ENCODE data around the gene PRPF6.
A peak's percentile ranks its signal among the peaks of the same experiment; 100 is the strongest.

PRPF6 gene

DNA sequence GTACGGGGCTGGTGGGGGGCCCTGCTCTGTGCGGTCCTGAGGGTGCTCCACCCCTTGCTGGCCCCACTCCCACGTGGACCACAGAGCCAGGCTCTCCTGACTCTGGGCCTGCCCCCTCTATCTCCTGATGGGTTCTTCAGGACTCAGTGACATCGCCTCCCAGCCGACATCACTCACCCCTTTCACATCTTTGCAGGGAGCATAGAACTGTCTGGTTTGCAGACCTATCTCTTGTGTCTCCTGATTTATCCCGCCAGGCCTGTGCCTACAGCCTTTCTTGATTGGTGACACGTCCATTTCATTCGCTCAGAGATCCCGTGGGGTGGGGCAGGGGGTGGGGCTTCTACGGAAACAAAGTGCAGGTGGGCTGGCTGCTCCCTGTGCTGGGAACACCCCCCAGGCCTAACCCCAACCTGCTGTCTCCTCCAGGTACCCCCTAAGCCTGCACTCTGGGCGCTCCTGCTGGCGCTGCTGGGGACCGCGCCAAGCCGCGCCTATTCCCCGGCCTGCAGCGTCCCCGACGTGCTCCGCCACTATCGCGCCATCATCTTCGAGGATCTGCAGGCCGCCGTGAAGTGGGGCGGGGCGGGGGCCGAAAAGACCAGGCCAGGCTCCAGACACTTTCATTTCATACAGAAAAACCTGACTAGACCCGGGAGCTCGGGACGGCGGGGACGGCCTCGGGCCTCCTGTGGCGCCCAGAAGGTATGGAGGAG, 56.7 kb downstream of the PRPF6 start:
- DNase-seq = no peak

DNA sequence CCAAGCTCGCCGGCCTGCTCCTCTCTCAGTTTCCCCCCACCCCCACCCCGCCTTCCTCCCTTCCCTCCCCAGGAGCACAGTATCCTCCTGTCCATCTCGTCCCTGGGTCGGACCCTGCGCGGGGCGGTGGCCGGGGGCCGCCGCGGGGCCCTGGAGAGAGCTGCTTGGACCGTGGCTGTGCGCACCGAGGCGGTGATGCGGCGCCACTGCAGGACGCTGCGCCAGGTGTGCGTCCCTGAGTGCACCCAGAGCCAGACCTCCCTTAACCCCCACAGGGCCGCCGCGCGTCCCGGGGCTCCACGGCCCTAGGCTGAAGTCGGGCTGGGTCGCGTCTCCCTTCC, 57.3 kb downstream of the PRPF6 start:
- DNase-seq = no peak

DNA sequence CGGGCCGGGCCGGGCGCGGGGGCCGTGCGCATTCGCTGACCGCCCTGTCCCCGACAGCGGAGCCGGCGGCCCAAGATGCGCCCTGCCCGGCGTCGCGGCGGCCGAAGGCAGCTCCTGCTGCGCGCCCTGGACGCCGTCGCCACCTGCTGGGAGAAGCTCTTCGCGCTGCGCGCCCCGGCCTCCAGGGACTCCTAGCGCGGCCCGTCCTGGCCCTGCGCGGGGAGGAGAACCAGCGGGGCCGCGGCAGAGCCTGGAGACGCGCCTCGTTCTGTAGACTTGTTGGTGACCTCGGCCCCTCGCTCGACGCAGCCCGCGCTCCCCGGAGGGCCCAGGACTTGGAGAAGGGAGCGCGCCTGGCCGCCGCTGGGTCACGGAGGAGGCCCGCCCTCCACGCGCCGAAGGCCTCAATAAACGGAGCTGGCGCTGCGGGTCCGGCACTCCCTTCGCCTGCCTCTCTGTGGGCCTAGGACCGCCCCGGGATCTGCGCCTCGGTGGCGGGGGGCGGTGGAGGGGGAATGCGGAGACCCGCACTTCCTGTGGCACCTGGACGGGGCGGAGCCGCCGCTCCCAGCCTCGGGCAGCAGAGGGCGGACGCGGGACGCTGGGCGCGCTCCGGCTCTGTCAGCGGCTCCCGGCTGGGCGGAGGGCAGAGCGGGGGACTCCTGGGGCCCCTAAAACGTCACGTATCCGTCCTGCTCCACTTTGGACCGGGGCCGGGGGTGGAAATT, 57.8 kb downstream of the PRPF6 start:
- DNase-seq = peak; percentile 71 to 76

DNA sequence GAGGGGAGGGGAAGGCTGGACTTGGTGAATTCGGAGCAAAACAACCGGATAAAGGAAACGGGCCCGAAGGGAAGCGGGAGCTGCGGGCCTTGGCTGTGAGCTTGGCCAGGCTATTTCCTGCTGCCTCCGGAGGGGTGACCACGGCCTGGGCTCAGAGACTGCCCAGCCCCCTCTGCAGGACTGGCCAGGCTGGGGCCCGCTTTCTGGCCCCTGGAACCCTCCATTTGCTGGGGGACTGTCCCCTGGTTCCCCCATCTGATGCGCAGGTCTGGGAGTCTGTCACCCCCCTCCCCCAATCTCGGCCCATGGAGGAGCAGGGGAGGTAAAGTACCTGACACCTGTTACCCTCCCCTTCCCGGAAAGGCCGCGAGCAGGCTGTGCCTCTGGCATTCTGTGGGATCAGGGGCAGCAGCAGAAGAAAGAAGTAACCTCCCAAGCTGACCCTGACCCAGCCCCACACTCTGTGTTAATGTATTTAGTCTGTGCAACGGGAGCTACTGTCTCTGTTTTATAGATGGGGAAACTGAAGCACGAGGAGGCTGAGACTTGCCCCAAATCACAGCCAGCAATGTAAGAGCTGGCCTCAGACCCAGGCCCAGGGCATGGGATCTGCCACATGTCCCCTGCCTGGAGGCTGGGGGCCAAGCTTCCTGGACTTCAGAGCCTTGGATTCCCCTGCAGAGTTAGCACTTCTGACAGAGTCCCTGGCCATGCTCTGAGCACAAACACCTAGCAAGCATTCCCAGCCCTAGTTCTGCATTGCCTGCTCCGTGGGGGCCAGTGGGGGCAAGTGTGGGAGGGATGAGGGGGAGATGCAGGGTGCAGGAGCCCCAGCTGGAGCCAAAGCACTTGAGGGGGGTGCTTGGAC, 58.6 kb downstream of the PRPF6 start:
- no peak for DNase-seq

DNA sequence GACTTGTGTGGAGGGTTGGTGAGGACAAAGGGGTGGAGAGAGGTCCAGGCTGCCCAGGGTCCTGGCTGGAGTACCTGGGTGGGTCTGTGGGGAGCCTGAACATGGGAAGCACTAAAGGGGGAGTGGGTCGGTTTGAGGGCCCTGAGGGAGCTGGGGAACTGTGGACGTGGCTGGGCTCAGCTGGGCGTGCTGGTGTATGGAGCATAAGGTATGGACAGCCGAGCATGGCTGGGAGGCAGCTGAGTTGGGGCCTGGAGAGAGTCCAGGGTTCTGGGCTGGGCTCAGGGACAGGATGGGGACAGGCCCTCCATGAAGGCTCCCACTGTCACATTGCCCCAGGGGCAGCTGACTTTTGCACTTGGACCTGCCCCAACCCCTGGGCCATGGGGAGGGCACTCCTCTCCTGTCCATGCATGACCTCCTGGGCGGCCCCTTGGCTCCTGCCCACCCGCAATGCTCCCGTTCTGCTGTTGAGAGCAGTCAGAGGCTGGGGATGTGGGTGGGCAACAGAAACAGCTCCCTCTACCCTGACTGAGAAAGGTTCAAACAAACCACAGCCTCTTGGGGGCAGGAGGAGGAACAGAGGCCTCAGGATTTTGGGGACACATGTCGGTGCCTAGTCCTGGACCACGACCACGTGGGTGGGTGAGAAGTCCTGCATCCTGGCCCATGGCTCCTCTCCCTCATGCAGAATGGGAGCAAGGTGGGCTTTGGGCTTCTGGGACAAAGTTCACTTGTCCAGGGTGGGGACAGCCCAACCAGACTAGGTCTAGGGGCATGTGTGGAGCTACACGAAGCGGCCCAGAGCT, 59.5 kb downstream of the PRPF6 start:
- DNase-seq = no peak

DNA sequence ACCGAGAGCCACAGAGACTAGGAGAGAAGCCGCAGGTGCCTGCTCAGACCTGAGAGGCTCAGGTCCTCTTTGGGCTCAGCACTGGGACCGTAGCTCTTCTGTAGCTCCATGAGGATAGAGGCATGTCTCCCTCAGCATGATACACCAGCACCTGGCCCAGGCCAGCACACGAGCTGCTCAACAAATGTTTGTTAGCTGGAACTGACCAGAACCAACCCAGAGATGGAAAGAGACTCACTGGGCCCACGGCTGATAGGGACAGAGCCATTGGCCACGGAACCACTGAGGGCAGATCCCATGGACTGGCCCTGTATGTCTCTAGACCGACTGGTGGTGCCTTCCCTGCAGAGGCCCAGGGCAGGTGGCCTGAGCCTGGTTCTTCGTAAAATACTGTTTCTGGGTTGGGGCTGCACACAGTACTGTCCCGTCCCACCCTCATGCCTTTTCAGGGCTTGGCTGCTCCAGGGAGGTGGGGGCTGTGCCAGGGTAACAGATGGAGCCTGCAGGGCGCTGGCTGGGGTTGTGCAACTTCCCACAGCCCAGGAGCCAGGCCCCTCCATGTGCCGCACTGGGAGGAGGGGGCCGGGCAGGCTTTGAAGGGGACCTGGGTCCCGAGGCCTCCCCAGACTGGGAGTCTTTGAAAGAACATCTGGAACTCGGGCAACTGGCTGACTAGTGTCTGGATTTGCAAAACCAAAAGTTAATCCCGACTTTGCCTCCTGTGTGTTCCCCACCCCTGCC, 60.3 kb downstream of the PRPF6 start:
- DNase-seq = no peak

DNA sequence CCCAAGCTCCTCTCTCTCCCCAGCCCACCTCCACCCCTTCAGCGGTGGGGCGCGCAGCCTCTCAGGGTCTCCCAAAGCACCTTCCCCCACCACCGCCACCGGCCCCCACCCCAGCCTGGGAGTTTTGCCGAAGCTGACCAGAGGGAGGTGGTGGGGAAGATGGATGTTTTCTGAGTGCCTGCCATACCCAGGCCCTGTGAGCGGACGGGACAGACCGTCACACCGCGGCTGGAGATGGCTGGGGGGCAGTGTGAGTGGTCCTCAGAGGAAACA, 60.8 kb downstream of the PRPF6 start:
- DNase-seq = no peak

DNA sequence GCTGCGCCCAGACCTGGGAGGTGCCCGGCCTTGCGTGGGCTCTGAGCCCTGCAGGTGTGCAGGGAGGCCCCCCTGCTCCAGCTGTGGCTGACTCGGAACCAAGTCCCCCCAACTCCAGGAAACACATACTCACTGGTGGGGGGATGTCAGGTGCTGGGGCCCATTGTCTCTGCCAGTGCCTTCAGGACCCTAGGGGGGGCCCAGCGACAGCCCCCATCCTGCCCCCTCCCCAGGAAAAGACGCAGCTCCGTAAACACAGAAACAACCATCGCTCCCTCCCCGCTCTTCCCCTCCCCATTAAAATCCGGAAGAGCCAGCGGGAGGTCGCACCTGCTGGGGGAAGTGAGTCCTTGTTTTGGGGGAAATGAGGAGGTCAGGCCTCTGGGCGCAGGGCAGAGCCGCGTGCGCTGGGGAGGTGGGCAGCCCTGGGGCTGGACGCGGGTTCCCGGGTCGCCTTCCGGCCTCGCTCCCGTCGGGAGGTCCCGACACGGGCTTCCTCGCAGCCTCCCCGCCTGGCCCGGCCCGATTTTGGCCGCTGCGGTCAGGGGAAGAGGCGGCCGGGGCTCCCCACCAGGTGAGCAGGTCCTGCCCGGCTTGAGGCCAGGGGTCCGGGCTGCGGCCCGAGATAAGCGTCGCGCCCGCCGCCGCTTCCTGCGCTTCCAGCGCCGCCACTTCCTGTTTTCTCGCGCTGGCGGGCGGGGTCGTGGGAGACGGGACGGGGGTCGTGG, 61.3 kb downstream of the PRPF6 start:
- DNase-seq = no peak

DNA sequence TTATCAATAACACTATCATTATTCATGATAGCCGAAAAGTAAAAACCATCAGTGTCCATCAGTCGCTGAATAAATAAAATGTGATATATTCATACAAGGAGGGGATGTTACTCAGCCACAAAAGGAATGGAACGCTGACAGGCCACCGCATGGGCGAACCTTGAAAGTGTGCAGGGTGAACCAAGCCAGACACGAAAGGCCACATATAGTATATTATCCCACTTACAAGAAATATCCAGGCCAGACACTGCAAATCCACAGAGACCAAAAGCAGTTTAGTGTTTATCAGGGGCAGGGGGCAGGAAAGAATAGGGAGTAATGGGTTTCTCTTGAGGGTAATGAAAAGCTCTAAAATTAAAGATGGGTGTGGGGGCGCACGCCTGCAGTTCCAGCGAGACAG, 62.8 kb downstream of the PRPF6 start:
- no peak for DNase-seq

DNA sequence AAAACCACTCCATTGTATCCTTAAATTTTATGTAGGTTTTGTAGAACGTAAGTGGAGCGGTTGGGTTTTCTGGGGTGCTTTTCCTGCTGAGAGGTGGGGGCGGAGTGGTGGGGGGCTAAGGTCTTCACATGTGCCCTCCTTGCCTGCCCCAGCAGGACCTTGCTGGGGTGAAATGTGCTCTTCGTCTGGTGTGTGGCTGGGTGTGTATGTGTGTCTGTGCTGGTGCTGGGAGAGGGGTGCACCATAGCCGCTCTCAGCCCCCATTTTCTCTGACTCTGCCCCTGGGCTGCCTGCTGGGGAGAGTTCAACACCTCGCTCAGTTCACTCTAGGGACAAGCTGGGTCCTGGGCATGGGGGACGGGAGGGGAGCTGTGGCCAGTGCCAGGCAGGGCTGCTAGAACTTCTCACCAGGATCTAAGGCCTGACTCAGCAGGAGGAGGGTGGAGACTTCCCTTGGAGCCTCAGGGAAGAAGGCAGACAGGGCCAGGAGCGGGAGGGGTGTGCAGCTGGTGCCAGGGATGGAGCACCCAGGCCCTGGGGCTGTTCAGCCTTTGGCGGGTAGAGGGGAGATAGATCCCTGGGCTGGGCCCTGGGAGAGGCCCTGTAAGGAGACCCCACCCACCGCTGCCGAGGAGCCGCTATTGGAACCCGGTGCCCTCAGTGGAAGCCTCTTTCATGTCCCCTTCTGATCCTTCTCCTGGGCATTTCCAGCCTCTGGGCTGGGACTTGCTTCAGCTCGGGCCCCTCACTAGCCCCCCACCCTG, 63.7 kb downstream of the PRPF6 start:
- no peak for DNase-seq

DNA sequence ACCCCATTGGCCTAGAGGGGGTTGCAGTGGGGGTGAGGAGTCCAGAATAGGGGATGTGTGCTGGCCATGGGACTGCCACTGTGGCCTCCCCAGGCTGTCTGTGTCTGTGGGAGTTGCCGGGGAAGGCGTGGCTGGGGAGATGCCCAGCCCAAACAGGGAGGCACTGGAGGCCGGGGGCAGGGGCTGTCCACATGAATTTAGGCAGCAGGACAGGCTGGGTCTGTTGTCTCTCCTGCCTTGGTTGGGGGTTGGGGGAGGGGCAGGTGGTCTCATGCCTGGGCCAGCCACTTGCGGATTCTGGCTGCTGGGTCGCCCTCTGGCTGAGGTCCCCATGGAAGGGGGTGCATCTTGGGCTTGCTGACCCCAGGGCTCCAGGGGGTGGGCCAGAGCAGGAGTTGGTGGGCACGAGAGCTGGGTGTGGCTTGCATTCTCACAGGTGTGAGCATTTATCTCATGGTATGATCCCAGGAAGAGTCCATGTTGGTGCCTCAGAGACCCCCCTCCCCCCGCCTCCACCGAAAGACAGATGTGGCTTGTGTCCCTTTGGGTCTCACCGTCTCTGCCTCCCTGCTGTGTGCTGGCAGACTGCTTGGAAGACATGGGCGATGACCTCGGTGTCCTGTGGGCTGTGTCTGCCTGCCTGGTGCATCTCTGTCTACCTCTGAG, 64.5 kb downstream of the PRPF6 start:
- no peak for DNase-seq

DNA sequence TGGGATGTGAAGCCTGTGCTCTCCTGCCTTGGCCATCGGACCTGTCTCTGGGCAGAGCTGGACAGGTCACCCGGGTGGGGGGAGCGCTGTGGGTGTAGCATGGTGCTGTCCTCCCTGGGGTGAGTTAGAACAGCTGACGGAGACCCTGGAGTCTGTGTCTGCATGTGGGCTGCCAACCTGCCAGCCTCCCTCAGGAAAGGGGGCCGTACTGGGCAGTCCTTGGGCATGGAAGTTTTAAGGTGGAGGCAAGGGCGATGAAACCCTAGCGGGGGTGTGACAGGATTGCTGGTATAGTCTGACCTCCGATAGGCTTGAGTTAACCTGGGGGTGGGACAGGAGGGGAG, 66.1 kb downstream of the PRPF6 start:
- no peak for DNase-seq

DNA sequence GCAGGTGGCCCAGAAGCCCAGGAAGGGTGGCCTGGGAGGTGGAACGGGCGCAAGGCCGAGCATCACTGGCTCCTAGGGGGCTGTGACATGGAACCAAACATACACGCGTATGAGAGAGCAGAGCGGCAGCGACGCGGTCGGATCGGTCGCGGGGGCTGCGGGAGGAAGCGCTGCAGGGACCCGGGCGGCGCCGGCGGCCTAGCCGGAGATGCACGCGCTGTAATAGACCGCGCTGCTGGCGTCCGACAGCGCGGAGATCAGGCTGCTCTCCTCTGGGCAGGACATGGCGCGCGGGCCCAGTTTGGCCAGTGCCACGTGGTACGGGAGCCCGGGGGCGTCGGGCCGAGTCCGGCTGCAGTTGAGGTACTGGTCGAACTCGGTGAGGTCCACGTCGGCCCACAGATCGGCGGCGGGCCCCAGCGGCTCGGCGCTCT, 67.1 kb downstream of the PRPF6 start:
- DNase-seq = no peak

DNA sequence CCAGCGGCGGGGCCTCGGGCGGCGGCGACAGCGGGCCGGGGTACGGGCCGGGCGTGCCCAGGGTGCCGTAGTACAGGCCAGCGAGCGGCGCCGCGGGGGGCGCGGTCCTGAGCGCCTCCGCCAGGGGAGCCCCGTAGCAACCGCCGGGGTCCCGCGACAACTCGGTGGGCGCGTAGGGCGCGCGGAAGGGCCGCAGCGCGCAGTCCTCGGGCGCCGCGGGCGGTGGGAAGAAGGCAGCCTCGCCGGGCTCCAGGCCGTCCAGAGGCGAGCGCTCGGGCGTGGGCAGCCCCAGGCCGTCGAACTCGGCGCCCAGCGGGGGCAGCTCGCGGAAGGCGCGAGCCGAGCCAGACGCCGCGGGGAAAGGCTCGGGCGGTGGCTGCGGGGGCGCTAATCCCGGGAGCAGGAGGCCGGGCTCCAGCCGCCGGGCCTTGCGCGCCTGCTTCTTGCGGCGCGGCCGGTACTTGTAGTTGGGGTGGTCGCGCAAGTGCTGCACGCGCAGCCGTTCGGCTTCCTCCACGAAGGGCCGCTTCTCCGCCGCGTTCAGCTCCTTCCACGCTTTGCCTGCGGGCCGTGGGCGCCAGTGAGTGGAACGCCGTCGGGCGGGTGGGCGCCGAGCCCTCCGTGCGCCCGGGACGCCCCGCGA, 67.6 kb downstream of the PRPF6 start:
- DNase-seq = no peak

DNA sequence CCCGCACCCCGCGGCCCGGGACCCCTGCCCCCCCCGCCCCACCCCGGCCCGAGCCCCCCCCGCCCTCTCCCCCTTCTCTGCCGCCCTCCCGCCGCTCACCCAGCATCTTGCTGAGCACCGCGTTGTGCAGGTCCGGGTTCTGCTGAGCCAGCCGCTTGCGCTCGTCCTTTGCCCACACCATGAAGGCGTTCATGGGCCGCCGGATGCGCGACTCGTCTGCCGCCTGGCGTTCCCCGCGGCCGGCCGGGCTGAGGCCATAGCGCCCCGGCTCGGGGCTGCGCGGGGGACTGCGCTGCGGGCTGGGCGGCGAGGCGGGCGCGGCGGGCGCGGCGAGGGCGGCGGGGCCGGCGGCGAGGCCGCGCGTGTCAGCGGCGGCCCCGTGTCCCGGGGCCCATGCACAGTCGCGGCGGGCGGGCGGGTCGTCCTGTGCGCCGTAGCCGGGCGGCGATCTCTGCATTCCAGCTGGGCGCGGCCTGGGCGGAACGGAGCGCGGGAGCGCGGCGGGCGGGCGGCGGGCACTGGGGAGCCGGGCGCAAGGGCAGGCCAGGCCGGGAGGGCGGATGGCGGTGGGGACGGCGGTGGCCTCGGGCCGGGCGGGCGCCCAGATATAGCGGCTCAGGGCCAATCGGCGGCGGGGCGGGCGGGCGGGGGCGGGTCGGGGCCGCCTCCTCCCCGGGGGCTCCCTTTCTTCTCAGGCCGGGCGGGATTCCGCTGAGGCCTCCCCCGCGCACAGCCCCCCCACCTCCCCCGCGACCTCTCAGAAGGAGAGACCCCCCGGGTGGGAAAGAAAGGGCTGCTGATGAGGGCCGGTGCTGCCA, 68.3 kb downstream of the PRPF6 start, which contains the start of gene SOX18:
Gene SOX18 (minus strand): TSS at position 580 of the 818 bp plus-strand sequence. CDS start 123 bp downstream, at position 457.
- DNase-seq = no peak

DNA sequence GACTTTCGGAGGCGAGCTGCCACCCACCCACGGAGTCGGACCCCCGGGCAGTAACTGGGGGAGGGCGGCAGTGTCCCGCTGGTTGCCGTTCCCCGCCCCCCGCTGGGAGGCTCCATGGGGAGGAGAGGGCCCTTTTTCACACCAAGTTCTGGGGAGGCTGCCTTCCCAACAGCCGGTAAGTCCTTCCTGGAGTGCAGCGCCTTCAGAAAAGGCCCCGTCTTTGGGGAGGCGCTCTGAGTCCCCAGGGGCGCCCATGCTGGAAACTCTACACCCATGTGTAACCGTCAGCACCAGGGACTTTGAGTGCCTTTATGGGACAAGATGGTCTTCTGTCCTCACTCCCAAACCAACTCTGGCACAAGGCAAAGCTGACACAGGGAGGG, 68.9 kb downstream of the PRPF6 start:
- DNase-seq = no peak

DNA sequence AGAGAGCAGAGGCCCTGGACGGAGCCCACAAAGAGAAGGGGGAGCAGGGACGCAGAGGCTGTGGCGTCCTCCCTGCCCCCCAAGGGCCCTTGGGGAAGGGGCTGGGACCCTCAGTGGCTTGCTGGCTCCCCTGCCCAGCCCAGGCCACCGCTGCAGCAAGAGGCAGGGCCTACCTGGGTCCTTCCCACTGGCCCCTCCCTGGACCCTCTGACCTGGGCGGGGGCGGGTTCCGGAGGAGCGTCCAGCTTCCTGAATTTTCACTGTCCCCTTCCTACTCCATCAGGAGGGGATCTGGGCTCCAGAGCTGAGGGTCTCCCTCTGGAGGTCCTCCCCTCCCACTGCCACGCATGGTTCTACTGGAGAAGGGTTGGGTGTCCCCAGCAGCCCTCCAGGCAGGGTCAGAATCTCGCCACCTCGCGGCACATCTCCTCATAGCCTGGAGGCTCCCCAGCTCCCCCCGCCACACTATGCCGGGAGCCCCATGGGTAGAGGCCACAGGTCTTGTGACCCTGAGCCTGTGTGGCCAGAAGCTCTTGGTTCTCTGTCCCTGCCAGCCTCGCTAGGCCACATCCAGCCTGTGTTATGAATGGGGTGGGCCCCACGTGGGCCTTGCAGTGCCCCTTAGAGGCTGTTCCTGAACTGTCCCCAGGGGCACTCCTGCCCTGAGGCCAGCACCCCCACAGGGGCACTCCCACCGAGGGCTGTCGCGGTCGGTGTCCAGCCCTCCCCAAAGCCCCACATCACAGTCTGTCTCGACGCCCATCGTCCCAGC, 69.5 kb downstream of the PRPF6 start:
- DNase-seq = no peak

DNA sequence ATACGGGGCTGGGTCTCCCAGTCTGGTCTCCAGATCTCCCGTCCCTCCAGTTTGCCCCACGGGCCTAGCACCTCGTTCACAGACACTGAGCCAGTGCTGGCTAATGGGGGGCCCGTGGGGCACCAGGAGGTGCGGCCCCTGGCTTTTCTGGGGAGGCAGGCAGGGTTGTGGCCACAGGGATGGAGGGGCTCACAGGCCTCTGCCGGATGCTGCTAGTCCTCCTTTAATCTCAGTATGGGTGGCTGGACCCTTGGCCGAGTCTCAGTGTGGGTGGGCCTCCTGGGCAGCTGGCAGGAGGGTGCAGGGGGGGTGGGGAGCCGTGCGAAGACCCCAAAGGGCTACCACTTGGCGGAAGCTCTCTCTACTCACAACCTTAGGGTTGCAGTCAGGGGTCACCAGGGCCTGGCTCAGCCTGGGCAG, 70.1 kb downstream of the PRPF6 start:
- no peak for DNase-seq
